ENCODE measurements around the gene TIGD2. TPM values are rescaled to one million over a fixed set of nuclear protein-coding genes. Genes with fewer than 3 reads are reported as not detected.

The TIGD2 gene
- total RNA-seq: 8.9 TPM

DNA sequence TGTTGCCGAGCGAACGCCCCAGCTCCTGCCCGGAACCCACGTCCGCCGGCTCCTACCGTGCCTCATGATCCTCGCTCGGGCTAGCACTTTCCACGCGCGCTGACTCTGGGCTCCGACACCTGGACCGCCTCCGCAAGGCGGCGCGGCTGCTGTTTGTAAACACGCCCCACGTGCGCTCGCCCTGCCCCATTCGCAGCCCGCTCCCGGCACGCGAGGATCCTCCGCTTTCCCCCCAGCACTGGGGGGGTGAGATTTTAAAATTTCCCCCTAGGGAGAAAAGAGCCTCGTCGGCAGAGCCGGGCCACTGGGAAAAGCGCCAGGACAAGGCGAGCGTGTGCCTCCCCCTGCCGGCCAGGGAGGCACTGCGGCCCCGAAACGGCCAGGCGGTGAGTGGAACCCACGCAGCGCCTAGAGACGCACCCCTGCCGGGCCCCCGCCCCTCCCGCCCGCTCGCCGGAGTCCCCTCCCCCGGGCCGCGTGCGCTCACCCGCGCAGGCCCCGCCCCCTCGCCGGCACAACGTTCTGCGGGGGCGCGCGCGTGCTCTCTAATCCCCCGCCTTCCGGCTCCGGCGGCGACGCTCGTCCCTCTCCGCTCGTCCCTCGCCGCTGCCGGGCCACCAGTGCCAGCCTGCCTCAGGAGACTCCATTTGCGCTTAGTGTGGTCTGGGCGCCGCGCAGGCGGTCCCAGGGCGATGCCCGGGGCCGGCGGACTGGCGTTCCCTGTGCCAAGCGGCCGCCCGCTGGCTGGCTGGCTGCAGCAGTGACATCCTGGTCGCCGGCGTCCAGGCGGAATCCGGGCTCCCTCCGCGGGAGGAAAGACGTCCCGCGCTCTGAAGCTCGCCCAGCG is at the start of gene TIGD2:
Gene TIGD2, plus strand, starts transcription at position 548 of the 847 bp plus-strand sequence. CDS start 1,442 bp downstream, outside the sequence.
- DNase-seq (ENCODE audit: low spot score): peak; percentile 90

- DNase-seq (ENCODE audit: low spot score): no peak
These were observed 46.5 kb upstream of the TIGD2 start for GRCh38 chr4:89064848-89065247.

DNA sequence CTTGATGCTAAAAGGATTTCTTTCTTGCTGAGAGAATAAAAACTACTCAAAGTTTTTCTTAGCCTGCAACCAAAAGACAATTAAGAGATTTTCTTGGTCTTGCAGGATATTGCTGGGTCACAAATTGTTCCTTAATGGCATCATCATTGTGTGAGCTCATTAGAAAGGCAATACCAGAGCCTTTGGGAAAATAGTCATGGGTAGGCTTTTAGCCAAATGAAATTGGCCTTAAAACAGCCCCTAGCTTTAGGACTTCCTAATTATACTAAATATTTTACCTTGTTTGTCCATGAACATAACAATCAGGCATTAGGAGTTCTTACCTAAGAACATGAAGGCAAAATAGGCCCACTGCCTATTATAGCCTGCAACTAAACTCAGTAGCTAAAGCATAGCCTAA is 43.9 kb upstream of the TIGD2 start:
- no peak for DNase-seq (ENCODE audit: low spot score)

DNA sequence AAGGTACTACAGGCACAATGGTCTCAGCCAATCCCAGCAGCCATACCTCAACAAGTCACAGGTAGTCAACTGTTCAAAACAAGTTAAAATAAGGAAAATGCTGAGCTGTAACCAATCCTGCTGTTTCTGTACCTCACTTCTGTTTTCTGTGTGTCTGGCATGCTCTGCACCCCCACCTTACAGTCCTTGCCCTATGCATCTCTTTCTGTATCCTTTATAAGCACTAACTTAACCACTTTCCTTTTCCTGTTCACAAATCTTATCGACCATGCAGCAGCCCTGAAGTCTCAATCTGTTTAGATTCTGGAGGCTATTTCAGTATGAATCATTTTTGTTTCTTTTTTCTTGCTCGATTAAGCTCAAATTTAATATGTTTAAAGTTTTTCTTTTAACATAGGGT is 41.9 kb upstream of the TIGD2 start:
- DNase-seq (ENCODE audit: low spot score): no peak

DNA sequence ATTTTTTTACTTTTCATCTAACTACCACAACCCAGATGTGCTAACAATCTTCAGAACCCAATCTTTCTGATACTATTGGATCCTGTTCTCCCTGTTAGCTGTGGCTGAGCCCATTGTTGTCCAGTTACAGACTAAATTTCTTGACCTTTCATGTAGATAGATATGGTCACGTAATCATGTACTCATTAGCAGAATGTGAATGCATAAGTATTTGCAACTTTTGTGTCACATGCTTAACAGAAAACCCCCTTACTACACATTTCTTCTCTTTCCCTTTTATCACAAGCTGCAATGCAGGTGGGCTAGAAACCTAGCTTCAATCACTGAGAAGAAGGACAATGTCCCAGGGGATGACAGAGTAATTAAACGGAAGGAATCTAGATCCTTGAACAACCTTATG is 41.3 kb upstream of the TIGD2 start:
- DNase-seq (ENCODE audit: low spot score): no peak

DNA sequence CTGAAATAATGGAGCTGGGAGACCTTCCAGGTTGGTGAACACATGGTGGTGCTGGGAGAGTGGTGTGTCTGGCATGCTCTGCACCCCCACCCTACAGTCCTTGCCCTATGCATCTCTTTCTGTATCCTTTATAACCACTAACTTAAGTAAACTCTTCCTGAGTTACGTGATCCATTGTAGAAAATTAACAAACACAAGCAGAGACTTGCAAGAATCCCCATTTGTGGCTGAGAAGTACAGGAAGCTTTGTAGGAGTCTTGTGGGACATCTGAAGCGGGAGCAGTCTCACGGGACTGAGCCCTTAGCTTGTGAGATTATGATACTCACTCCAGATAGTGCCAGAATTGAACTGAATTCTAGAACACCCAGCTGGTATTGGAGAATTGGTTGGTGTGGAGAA is 40.0 kb upstream of the TIGD2 start:
- no peak for DNase-seq (ENCODE audit: low spot score)

GRCh38 chr4:89072921-89073320 is 38.4 kb upstream of the TIGD2 start:
- no peak for DNase-seq (ENCODE audit: low spot score)

DNA sequence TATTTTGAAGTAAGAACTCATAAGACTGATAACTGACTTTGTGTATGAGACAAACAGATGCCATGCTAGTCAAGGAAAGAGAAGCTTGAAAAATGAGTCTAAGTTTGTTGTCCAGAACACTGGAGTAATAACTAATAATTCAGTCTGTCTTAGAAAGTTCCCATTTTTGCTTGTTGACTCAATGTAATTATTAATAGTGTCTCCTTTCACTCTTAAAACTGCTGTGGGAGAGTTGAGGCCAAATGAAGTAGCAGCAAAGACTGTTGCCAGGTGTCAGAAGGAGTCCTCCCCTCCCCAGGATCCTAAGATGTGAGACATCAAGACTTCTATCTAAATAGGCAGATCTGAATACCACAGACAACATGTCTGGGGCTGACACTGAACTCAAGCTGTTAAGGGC is 33.6 kb upstream of the TIGD2 start:
- DNase-seq (ENCODE audit: low spot score): no peak

DNA sequence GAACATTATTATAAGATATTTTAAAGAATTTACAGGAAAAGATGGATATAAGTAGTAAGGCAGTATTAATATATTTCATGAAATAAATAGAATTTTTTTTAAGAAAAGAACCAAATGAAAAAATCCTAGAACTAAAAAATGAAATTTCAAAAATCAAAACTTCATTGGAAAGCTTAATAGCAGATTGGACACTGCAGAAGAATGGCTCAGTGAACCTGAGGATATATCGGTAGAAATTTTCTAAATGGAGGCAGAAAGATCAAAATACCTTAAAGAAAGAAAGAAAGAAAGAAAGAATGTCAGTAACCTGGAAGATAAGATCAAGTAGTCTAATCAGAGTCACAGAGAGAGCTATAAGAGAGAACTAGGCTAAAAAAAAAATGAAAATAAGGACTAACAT is 33.0 kb upstream of the TIGD2 start:
- DNase-seq (ENCODE audit: low spot score): no peak

- no peak for DNase-seq (ENCODE audit: low spot score)
These were observed 12.3 kb upstream of the TIGD2 start for GRCh38 chr4:89099034-89099433.

GRCh38 chr4:89099471-89099870 is 11.9 kb upstream of the TIGD2 start:
- no peak for DNase-seq (ENCODE audit: low spot score)

DNA sequence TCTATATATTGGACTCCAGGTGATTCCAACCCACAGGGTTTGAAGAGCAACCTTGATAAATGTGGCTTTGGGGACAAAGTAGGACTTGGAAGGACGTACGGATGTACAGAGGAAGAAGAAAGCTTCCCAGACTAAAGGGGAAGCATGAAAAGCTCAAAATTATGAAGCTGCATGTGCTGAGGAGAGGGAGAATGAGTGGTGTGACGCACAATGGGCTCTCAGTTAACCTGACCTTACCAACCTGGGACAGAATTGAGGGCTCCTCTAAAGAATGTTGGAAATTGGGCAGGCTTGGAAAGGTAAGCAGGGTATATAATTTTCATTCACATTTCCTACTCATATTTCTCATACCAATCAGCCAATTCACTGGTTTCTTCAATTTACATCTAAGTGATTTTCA is 10.5 kb upstream of the TIGD2 start:
- no peak for DNase-seq (ENCODE audit: low spot score)

GRCh38 chr4:89101256-89102161 is 9.8 kb upstream of the TIGD2 start:
- no peak for DNase-seq (ENCODE audit: low spot score)

GRCh38 chr4:89105726-89106125 is 5.6 kb upstream of the TIGD2 start:
- no peak for DNase-seq (ENCODE audit: low spot score)

GRCh38 chr4:89108091-89108490 is 3.2 kb upstream of the TIGD2 start:
- no peak for DNase-seq (ENCODE audit: low spot score)

- DNase-seq (ENCODE audit: low spot score): no peak
These were observed 1.3 kb upstream of the TIGD2 start for GRCh38 chr4:89109841-89110540.

GRCh38 chr4:89110541-89110985 is 770 bp upstream of the TIGD2 start:
- DNase-seq (ENCODE audit: low spot score): no peak

DNA sequence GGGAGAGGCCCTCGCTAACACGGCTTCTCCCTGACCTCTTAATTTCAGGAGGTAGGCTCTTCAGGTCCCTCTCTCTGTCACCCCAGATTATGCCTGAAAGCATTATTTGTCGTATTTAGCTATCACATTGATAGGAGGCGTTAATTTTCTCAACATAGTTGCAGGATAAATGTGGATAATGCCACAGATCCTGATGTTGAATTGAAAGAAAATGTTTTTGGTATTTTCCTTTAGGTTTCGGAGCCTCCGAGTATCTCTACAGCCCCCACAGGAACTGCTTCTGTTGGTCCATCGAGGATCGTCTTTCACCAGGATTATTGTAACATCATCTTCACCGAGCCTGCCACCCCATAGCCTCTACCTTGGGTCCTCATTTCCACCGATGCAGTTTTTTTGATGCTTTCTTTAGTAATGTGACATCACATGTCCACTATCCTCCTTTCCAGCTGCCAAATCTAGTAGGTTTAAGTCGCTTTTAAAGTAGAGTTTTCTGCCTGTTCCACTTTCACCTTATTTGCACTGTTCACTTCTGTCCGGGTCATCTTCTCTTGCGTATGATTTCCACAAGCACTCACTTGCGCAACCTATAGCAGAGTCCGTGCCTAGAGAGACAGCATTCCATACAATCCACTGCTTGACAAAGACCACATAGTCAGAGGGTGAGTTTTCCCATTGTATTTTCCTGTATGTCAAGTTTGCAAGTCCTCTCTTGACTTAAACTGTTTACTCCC is 665 bp downstream of the TIGD2 start:
- DNase-seq (ENCODE audit: low spot score): peak; percentile 36

DNA sequence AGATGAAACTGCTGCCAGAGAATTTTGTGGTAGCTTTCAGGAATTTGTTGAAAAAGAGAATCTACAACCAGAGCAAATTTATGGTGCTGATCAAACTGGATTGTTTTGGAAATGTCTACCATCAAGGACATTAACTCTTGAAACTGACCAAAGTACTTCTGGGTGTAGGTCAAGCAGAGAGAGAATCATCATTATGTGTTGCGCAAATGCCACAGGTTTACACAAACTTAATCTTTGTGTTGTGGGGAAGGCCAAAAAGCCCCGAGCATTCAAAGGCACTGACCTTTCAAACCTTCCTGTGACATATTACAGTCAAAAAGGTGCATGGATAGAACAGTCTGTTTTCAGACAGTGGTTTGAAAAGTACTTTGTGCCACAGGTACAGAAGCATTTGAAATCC is 2.1 kb downstream of the TIGD2 start:
- DNase-seq (ENCODE audit: low spot score): no peak

- DNase-seq (ENCODE audit: low spot score): peak; percentile 43
These were observed 2.8 kb downstream of the TIGD2 start for GRCh38 chr4:89114100-89114499.

DNA sequence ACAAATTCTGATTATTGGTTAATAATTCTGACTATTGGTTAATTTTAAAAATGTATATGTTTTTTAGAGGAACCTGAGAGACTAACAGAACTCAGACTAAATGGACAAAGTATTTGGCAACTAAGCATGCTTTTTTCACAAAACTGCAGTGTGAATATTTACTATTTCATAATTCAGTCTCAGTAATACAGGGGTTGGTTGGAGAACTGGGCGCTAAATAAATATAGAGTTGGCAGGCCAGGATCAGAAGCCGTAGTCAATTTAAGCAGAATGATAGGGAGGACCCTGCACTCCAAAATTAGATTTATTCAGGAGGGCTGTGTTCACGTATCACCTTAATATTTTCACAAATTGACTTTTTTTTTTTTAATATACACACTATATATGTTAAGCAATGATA is 5.8 kb downstream of the TIGD2 start:
- DNase-seq (ENCODE audit: low spot score): no peak

Data from mucosa of gallbladder (tissue), 1 donor.